IMR-90 (cell line): ENCODE results near the gene PDZRN3. TPM values are rescaled to one million over a fixed set of nuclear protein-coding genes. Genes with fewer than 3 reads are reported as not detected.

Experiments
- ATAC-seq: fragments of 200-7000 bp; cut with Tn5 transposase; 2 replicates; pipeline ENCODE4 v1.9.1; 2020; ENCODE audit warnings: low read depth, mild to moderate bottlenecking, moderate library complexity
- BruUV-seq: library from RNA; stranded (reverse); fragments of 400-500 nt; replicated peaks from 2 replicates; lab custom pipeline; 2021; lab: Mats Ljungman, UMichigan
- CTCF ChIA-PET: fragments of 300-600 bp; formaldehyde crosslinking; extraction: SDS; loops from one replicate; lab custom pipeline; 2021; ENCODE audit warnings: antibody characterized with exemption; lab: Yijun Ruan, JAX
- POLR2A ChIA-PET: fragments of 300-600 bp; sonication (Branson Sonifier 250); formaldehyde crosslinking; loops from one replicate; lab custom pipeline; 2022; ENCODE audit warnings: antibody characterized with exemption; ENCODE audit not compliant: unreplicated experiment; lab: Charles Lee
- DNase-seq: peaks from one replicate; pipeline ENCODE4 v3.0.0; 2013
- H2AFZ ChIP-seq: replicated peaks from 2 replicates; pipeline ENCODE3; 2013; ENCODE audit warnings: low read length, mild to moderate bottlenecking; ENCODE audit not compliant: poor library complexity
- H2AK5ac ChIP-seq: 2 replicates; pipeline ENCODE4 v1.6.1; 2013; ENCODE audit warnings: low read depth, low read length, inconsistent platforms
- H2AK9ac ChIP-seq: replicated peaks from 2 replicates; pipeline ENCODE3; 2013; ENCODE audit warnings: mild to moderate bottlenecking, low read depth, low read length, moderate library complexity; ENCODE audit not compliant: poor library complexity
- H2BK120ac ChIP-seq: 2 replicates; pipeline ENCODE4 v1.6.1; 2013; ENCODE audit warnings: low read depth, low read length, inconsistent platforms
- H2BK15ac ChIP-seq: 3 replicates; pipeline ENCODE4 v1.6.1; 2013; ENCODE audit warnings: low read depth, low read length, inconsistent platforms
- H2BK20ac ChIP-seq: 2 replicates; pipeline ENCODE4 v1.6.1; 2013; ENCODE audit warnings: low read depth, mild to moderate bottlenecking, inconsistent platforms, low read length, moderate library complexity
- H2BK5ac ChIP-seq: 2 replicates; pipeline ENCODE4 v1.6.1; 2013; ENCODE audit warnings: mild to moderate bottlenecking, low read depth, low read length, inconsistent platforms; ENCODE audit not compliant: poor library complexity, severe bottlenecking
- H3K14ac ChIP-seq: replicated peaks from 2 replicates; pipeline ENCODE4 v1.6.1; 2013; ENCODE audit warnings: low read depth, low read length, inconsistent platforms
- H3K18ac ChIP-seq: 2 replicates; pipeline ENCODE4 v1.6.1; 2013; ENCODE audit warnings: low read depth, low read length, control low read depth
- H3K23ac ChIP-seq: 2 replicates; pipeline ENCODE4 v1.6.1; 2013; ENCODE audit warnings: low read depth, low read length, inconsistent platforms
- H3K27ac ChIP-seq: 2 replicates; pipeline ENCODE4 v1.5.1; 2013; ENCODE audit warnings: mild to moderate bottlenecking, control low read depth, low read length; ENCODE audit not compliant: insufficient read depth
- H3K27me3 ChIP-seq: 2 replicates; pipeline ENCODE4 v1.6.1; 2013; ENCODE audit warnings: low read length; ENCODE audit not compliant: control insufficient read depth, insufficient read depth
- H3K36me3 ChIP-seq: 2 replicates; pipeline ENCODE4 v1.6.1; 2013; ENCODE audit warnings: low read length, mixed read lengths; ENCODE audit not compliant: control insufficient read depth, insufficient read depth
- H3K4ac ChIP-seq: 2 replicates; pipeline ENCODE4 v1.6.1; 2013; ENCODE audit warnings: low read depth, low read length, inconsistent platforms
- H3K4me1 ChIP-seq: 2 replicates; pipeline ENCODE4 v1.6.1; 2013; ENCODE audit warnings: low read length, mixed read lengths; ENCODE audit not compliant: control insufficient read depth, insufficient read depth
- H3K4me2 ChIP-seq: 2 replicates; pipeline ENCODE4 v1.6.1; 2013; ENCODE audit warnings: low read depth, mild to moderate bottlenecking, control low read depth, low read length, moderate library complexity
- H3K4me3 ChIP-seq: 2 replicates; pipeline ENCODE4 v1.5.1; 2013; ENCODE audit warnings: low read depth, mild to moderate bottlenecking, control low read depth, low read length, moderate library complexity; ENCODE audit not compliant: insufficient read depth
- H3K56ac ChIP-seq: 2 replicates; pipeline ENCODE4 v1.6.1; 2013; ENCODE audit warnings: low read length, inconsistent platforms; ENCODE audit not compliant: insufficient read depth; ENCODE audit errors: extremely low read depth
- H3K79me1 ChIP-seq, 2 experiments: 2 replicates each; pipeline ENCODE4 v1.6.1; 2013; ENCODE audit warnings: low read length in 2 of 2, inconsistent platforms in 1 of 2, low read depth in 1 of 2
- H3K9ac ChIP-seq: 2 replicates; pipeline ENCODE4 v1.6.1; 2013; ENCODE audit warnings: low read depth, low read length, control low read depth
- H3K9me1 ChIP-seq: 2 replicates; pipeline ENCODE4 v1.6.1; 2013; ENCODE audit warnings: low read length, inconsistent platforms; ENCODE audit not compliant: insufficient read depth
- H3K9me3 ChIP-seq: 2 replicates; pipeline ENCODE4 v1.6.1; 2013; ENCODE audit warnings: low read length; ENCODE audit not compliant: control insufficient read depth, insufficient read depth
- H4K20me1 ChIP-seq: 2 replicates; pipeline ENCODE4 v1.6.1; 2013; ENCODE audit warnings: low read length, inconsistent platforms; ENCODE audit not compliant: insufficient read depth
- H4K5ac ChIP-seq: 2 replicates; pipeline ENCODE4 v1.6.1; 2013; ENCODE audit warnings: mild to moderate bottlenecking, low read depth, low read length, control low read depth
- H4K8ac ChIP-seq, 2 experiments: 2 replicates each; pipeline ENCODE4 v1.6.1; 2013; ENCODE audit warnings: low read depth in 2 of 2, low read length in 2 of 2, control low read depth in 1 of 2, inconsistent platforms in 1 of 2
- H4K91ac ChIP-seq: 2 replicates; pipeline ENCODE4 v1.6.1; 2013; ENCODE audit warnings: low read depth, low read length, inconsistent platforms; ENCODE audit not compliant: insufficient read depth
- CEBPB ChIP-seq: IDR thresholded peaks from 2 replicates; pipeline ENCODE4 v1.6.1; 2012; ENCODE audit warnings: low read depth, low read length, improper control_type of control experiment
- CHD1 ChIP-seq: IDR thresholded peaks from 2 replicates; pipeline ENCODE4 v1.6.1; 2012; ENCODE audit warnings: low read depth, low read length, improper control_type of control experiment
- MXI1 ChIP-seq: IDR thresholded peaks from 2 replicates; pipeline ENCODE4 v1.6.1; 2012; ENCODE audit warnings: low read depth, mild to moderate bottlenecking, low read length, moderate library complexity, borderline replicate concordance
- RAD21 ChIP-seq: IDR thresholded peaks from 2 replicates; pipeline ENCODE4 v1.6.1; 2012; ENCODE audit warnings: low read length, improper control_type of control experiment
- RCOR1 ChIP-seq: IDR thresholded peaks from 2 replicates; pipeline ENCODE4 v1.6.1; 2012; ENCODE audit warnings: mild to moderate bottlenecking, low read length, improper control_type of control experiment; ENCODE audit not compliant: insufficient replicate concordance
- SMC3 ChIP-seq: fragments of 150-350 bp; IDR thresholded peaks from 2 replicates; pipeline ENCODE4 v1.6.1; 2016; ENCODE audit warnings: low read depth, mild to moderate bottlenecking, antibody characterized with exemption, low read length, moderate library complexity
- WGBS, 2 experiments: methylation state at CpG; one replicate each; pipeline versions ENCODE4 v1.1.5 to v1.1.7; 2013; ENCODE audit warnings: missing lambda C conversion rate in 2 of 2; ENCODE audit not compliant: insufficient read length in 1 of 2; ENCODE audit errors: extremely low coverage in 2 of 2; 5-methylcytosine and 5-hydroxymethylcytosine counted together
- dilution Hi-C: fragments of 300-500 bp; cut with HindIII; formaldehyde crosslinking; loops from one replicate; pipeline ENCODE4 v1.14.3; 2018; ENCODE audit warnings: low sequenced_read_pairs; ENCODE audit not compliant: unreplicated experiment
- in situ Hi-C: fragments of 300-500 bp; cut with MboI; formaldehyde crosslinking; loops from 3 replicates; pipeline ENCODE4 v1.14.3; 2019; ENCODE audit warnings: low sequenced_read_pairs, inconsistent platforms, mixed read lengths
- intact Hi-C: fragments of 100-400 bp; cut with micrococcal nuclease; formaldehyde crosslinking; loops from 2 replicates; pipeline ENCODE4 v1.10.0; 2022
- polyA plus RNA-seq, 3 experiments: library from polyadenylated mRNA; depleted of rRNA; stranded (reverse); fragments of >200 nt; gene quantifications; 2 replicates each; pipeline ENCODE4 v1.2.3, GENCODE V29; 2012; ENCODE audit warnings: low replicate concordance in 1 of 3
- total RNA-seq: library from RNA; depleted of rRNA; stranded (reverse); fragments of >200 nt; gene quantifications from 2 replicates; pipeline ENCODE4 v1.2.3, GENCODE V29; 2012

The PDZRN3 gene
- total and polyA plus RNA-seq, 2 of the 4 experiments (the other 2 are of a cell fraction): 9.4 to 17.0 TPM

DNA sequence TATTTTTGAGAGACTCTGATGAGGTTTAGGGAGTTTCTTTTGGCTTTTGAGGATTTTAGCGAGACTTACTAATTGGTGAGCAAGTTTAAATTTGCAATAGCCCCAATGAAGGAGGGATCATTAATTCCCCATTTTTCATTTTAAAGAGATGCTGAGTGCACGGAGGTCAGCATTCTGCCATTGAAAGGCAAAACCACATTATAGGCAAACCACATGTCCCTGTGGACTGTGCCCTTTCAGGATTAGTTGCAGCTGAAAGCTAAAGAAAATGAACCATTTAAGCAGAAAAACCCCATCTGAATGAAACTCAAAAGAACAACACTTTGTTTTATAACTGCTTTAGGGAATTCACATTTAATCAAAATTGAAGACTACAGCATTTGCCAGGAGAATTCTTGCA, 246.5 kb downstream of the PDZRN3 start:
- Histone ChIP-seq H3K4me1 (no peaks in the 10 kb centered on the region), H3K4me3 (no peak overlapping the region), H4K5ac (no peak overlapping the region), H3K27me3 (no peaks in the 10 kb centered on the region; the same call in 1 of the 2 replicates), H3K14ac (no peak overlapping the region), H3K4ac (no peak overlapping the region), H2BK20ac (no peak overlapping the region), H3K56ac (no peak overlapping the region), H3K36me3 (peaks cover 3% of the 10 kb centered on the region; the same call in 1 of the 2 replicates), H3K27ac (no peak overlapping the region), H2BK120ac (no peak overlapping the region), H3K9ac (no peak overlapping the region), H3K9me3 (peaks cover 2% of the 10 kb centered on the region; the same call in 1 of the 2 replicates), H2AK9ac (no peak overlapping the region), H2BK15ac (no peak overlapping the region), H4K8ac (no peak overlapping the region), H2AFZ (no peak overlapping the region), H3K79me1 (no peaks in the 10 kb centered on the region), H4K91ac (no peak overlapping the region), H3K23ac (no peak overlapping the region), H2BK5ac (no peak overlapping the region), H3K4me2 (no peak overlapping the region), H2AK5ac (no peak overlapping the region), H3K18ac (no peak overlapping the region), H3K9me1 (no peaks in the 10 kb centered on the region), H4K20me1 (no peaks in the 10 kb centered on the region)
- intact Hi-C loops (no loop called here), in situ Hi-C loops (no loop called here), dilution Hi-C loops (no loop called here)
- ChIA-PET CTCF (no interaction called here), POLR2A (no interaction called here)
- no TSS peak for BruUV-seq
- TF ChIP-seq MXI1 (no peak), CHD1 (no peak), SMC3 (no peak), RAD21 (no peak), CEBPB (no peak), RCOR1 (no peak)
- no CpG with 5 or more reads among the region's 2 CpGs for WGBS, 2 experiments
- no peak for DNase-seq
- no peak for ATAC-seq
